Neural cell (in vitro differentiated cells): ENCODE data around the gene MOBP. TPM values are rescaled to one million over a fixed set of nuclear protein-coding genes. Genes with fewer than 3 reads are reported as not detected.

Experiments
- H2AFZ ChIP-seq: fragments of 200-600, 300-800 bp; sonication (generic), shearing (Covaris generic); 2 replicates; pipeline ENCODE4 v1.6.0; 2014; ENCODE audit warnings: low read depth, mild to moderate bottlenecking, antibody characterized with exemption, low read length, moderate library complexity
- H3F3A ChIP-seq: fragments of 200-600 bp; shearing (Covaris generic); 2 replicates; pipeline ENCODE4 v1.6.1; 2016; ENCODE audit warnings: mild to moderate bottlenecking, moderate library complexity, mixed read lengths, antibody characterized with exemption, low read length; ENCODE audit not compliant: insufficient read depth, poor library complexity, severe bottlenecking
- H3K27ac ChIP-seq: fragments of 200-600, 300-800 bp; sonication (generic), shearing (Covaris generic); 2 replicates; pipeline ENCODE4 v1.5.1; 2014; ENCODE audit warnings: mild to moderate bottlenecking, low read length, moderate library complexity
- H3K27me3 ChIP-seq: fragments of 300-800, 200-600 bp; sonication (generic), shearing (Covaris generic); 2 replicates; pipeline ENCODE4 v1.6.0; 2014; ENCODE audit warnings: mild to moderate bottlenecking, low read depth, low read length, moderate library complexity; ENCODE audit not compliant: insufficient read depth
- H3K36me3 ChIP-seq: fragments of 300-800, 200-600 bp; sonication (generic), shearing (Covaris generic); 2 replicates; pipeline ENCODE4 v1.5.1; 2014; ENCODE audit warnings: mild to moderate bottlenecking, antibody characterized with exemption, low read length, moderate library complexity; ENCODE audit not compliant: insufficient read depth
- H3K4me2 ChIP-seq: fragments of 300-800, 200-600 bp; sonication (generic), shearing (Covaris generic); 2 replicates; pipeline ENCODE4 v1.6.0; 2014; ENCODE audit warnings: mild to moderate bottlenecking, low read length
- H3K4me3 ChIP-seq: fragments of 300-800, 200-600 bp; sonication (generic), shearing (Covaris generic); 2 replicates; pipeline ENCODE4 v1.5.1; 2014; ENCODE audit warnings: mild to moderate bottlenecking, low read length, moderate library complexity
- H3K79me2 ChIP-seq: fragments of 200-600 bp; shearing (Covaris generic); replicated peaks from 2 replicates; pipeline ENCODE4 v1.6.0; 2014; ENCODE audit warnings: mild to moderate bottlenecking, low read length, moderate library complexity; ENCODE audit not compliant: insufficient read depth
- H3K9ac ChIP-seq: fragments of 300-800, 200-600 bp; sonication (generic), shearing (Covaris generic); 2 replicates; pipeline ENCODE4 v1.6.1; 2016; ENCODE audit warnings: mild to moderate bottlenecking, low read length, mixed read lengths
- H3K9me2 ChIP-seq: fragments of 200-600 bp; shearing (Covaris generic); 2 replicates; pipeline ENCODE4 v1.6.1; 2016; ENCODE audit warnings: mild to moderate bottlenecking, low read length, mixed read lengths; ENCODE audit not compliant: insufficient read depth
- H3K9me3 ChIP-seq: fragments of 200-600, 300-800 bp; sonication (generic), shearing (Covaris generic); 2 replicates; pipeline ENCODE4 v1.6.1; 2016; ENCODE audit warnings: mild to moderate bottlenecking, mixed run types, low read length, moderate library complexity, mixed read lengths
- H4K20me1 ChIP-seq: fragments of 200-600 bp; shearing (Covaris generic); 2 replicates; pipeline ENCODE4 v1.6.1; 2016; ENCODE audit warnings: mild to moderate bottlenecking, mixed run types; ENCODE audit not compliant: insufficient read depth
- CTCF ChIP-seq: fragments of 450-650 bp; IDR thresholded peaks from 2 replicates; pipeline ENCODE4 v1.5.1; 2014; ENCODE audit warnings: antibody characterized with exemption, mild to moderate bottlenecking, moderate library complexity; ENCODE audit not compliant: poor library complexity, severe bottlenecking
- EP300 ChIP-seq: fragments of 450-650 bp; conservative IDR thresholded peaks from 2 replicates; pipeline ENCODE4 v1.6.1; 2014; ENCODE audit warnings: antibody characterized with exemption, mild to moderate bottlenecking, moderate library complexity; ENCODE audit not compliant: poor library complexity, severe bottlenecking
- EZH2 ChIP-seq: fragments of 200-600, 300-800 bp; shearing (Covaris generic), sonication (generic); IDR thresholded peaks from 2 replicates; pipeline ENCODE4 v1.6.1; 2014; ENCODE audit warnings: antibody characterized with exemption, low read length, borderline replicate concordance, mild to moderate bottlenecking; ENCODE audit not compliant: insufficient read depth, poor library complexity, severe bottlenecking
- MXI1 ChIP-seq: fragments of 450-650 bp; conservative IDR thresholded peaks from 2 replicates; pipeline ENCODE4 v1.6.1; 2014; ENCODE audit warnings: antibody characterized with exemption, mild to moderate bottlenecking; ENCODE audit not compliant: poor library complexity, severe bottlenecking
- POLR2AphosphoS5 ChIP-seq: IDR thresholded peaks from 2 replicates; pipeline ENCODE4 v1.6.1; 2012
- RAD21 ChIP-seq: fragments of 450-650 bp; conservative IDR thresholded peaks from 2 replicates; pipeline ENCODE4 v1.6.1; 2014; ENCODE audit warnings: antibody characterized with exemption, mild to moderate bottlenecking, moderate library complexity
- REST ChIP-seq: IDR thresholded peaks from 2 replicates; pipeline ENCODE4 v1.6.1; 2012; ENCODE audit warnings: borderline replicate concordance
- SMC3 ChIP-seq: fragments of 450-650 bp; conservative IDR thresholded peaks from 2 replicates; pipeline ENCODE4 v1.6.1; 2014; ENCODE audit warnings: antibody characterized with exemption, mild to moderate bottlenecking, moderate library complexity; ENCODE audit not compliant: poor library complexity
- TAF1 ChIP-seq: IDR thresholded peaks from 2 replicates; pipeline ENCODE4 v1.6.1; 2012; ENCODE audit warnings: low read depth
- polyA plus RNA-seq: library from polyadenylated mRNA; depleted of rRNA; stranded (reverse); fragments of >200 nt; gene quantifications from 2 replicates; pipeline ENCODE4 v1.2.3, GENCODE V29; 2014

The MOBP gene
- polyA plus RNA-seq, 1 donor from 2014 or later = not detected

- H3K4me2 ChIP-seq = no peak overlapping the region
- H2AFZ ChIP-seq = no peak overlapping the region
- H3K9me3 ChIP-seq = no peaks in the 10 kb centered on the region
- H3K27ac ChIP-seq = no peak overlapping the region
- no peaks in the 10 kb centered on the region for H3K9me2 ChIP-seq
- no peak overlapping the region for H3K9ac ChIP-seq
- H3K36me3 ChIP-seq = no peaks in the 10 kb centered on the region
- no peaks in the 10 kb centered on the region for H3F3A ChIP-seq
- H3K27me3 ChIP-seq = no peaks in the 10 kb centered on the region
- H3K4me3 ChIP-seq = no peak overlapping the region
- H4K20me1 ChIP-seq = no peaks in the 10 kb centered on the region
- TF ChIP-seq RAD21 = no peak
- H3K79me2 ChIP-seq = no peaks in the 10 kb centered on the region
Observed at GRCh38 chr3:39471652-39472051, 4.2 kb downstream of the MOBP start.

GRCh38 chr3:39473452-39474125 lies 6.1 kb downstream of the MOBP start:
- no peak overlapping the region for H3K27ac ChIP-seq
- H3K9me2 ChIP-seq = no peaks in the 10 kb centered on the region
- H4K20me1 ChIP-seq = no peaks in the 10 kb centered on the region
- no peak overlapping the region for H3K9ac ChIP-seq
- H3K4me3 ChIP-seq = no peak overlapping the region
- H3K4me2 ChIP-seq = no peak overlapping the region
- H3K27me3 ChIP-seq = no peaks in the 10 kb centered on the region
- no peaks in the 10 kb centered on the region for H3K36me3 ChIP-seq
- H3K9me3 ChIP-seq = peaks cover 5% of the 10 kb centered on the region
- no peaks in the 10 kb centered on the region for H3F3A ChIP-seq
- no peak overlapping the region for H2AFZ ChIP-seq
- H3K79me2 ChIP-seq = no peaks in the 10 kb centered on the region
- TF ChIP-seq MXI1 (no peak), REST (no peak), EZH2 (no peak), RAD21 (no peak), SMC3 (no peak), CTCF (no peak), EP300 (no peak), TAF1 (no peak), POLR2AphosphoS5 (no peak)

- Histone ChIP-seq H3K4me2 (no peak overlapping the region), H3K27me3 (no peaks in the 10 kb centered on the region), H4K20me1 (no peaks in the 10 kb centered on the region), H2AFZ (no peak overlapping the region), H3K79me2 (no peaks in the 10 kb centered on the region), H3K9me3 (peaks cover 5% of the 10 kb centered on the region), H3K36me3 (no peaks in the 10 kb centered on the region), H3K9me2 (no peaks in the 10 kb centered on the region), H3K27ac (no peak overlapping the region), H3F3A (no peaks in the 10 kb centered on the region), H3K9ac (no peak overlapping the region), H3K4me3 (no peak overlapping the region)
- TF ChIP-seq EZH2 (no peak), EP300 (no peak), POLR2AphosphoS5 (no peak), RAD21 (no peak), TAF1 (no peak), MXI1 (no peak), CTCF (no peak), SMC3 (no peak), REST (no peak)
Observed at GRCh38 chr3:39474126-39474515, 6.6 kb downstream of the MOBP start.
